Measurements from ENCODE around the gene KLHL3.

Gene KLHL3

DNA sequence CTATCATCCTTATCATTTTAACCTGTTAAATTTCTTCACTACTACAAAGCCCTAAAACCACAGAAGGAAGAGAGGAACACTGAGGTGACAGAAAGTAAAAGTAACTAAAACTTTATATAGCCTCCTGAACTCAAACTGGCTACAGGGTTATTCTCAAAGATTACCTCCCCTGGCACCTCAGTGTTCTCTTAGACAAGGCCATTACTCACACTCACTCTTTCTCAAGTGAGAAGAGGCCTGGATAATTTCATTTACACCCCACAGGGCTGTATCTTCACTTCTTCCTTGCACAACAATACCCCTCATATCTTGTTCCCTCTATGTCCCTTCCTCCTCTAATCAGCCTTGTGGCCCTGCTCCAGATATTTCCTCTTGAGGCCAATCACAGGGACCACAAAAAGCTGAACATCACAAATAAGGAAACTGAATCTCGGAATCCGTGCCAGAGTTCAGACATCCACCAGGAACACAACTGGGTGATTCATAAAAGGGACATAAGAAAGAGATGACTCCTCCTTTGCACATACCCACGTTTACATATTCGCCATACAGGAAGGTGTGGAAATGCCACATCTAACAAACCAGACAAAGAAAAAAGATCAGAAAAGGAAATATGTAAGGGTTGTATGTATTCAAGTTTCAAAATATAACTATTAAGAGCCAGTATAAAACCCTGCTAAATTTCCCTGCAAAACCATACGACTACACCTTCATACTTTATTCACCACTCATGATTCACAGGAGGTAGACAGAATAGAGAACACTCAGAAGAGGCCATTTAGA lies 1.7 kb upstream of the KLHL3 start:
- Histone ChIP-seq H3K4me3 (no peak overlapping the region), H3K9me3 (no peaks in the 10 kb centered on the region), H3K36me3 (replicated peaks) (no peaks in the 10 kb centered on the region), H3K4me1 (no peaks in the 10 kb centered on the region), H3K27me3 (ENCODE audit: low read depth) (no peaks in the 10 kb centered on the region)
- no peak for DNase-seq (ENCODE audit: low spot score in 2 of 2)
- in situ Hi-C loops (cut with MboI; ENCODE audit: low sequenced_read_pairs): no loop called here

GRCh38 chr5:137736496-137736895 lies 607 bp upstream of the KLHL3 start:
- Histone ChIP-seq H3K4me1 (no peaks in the 10 kb centered on the region), H3K36me3 (replicated peaks) (no peaks in the 10 kb centered on the region), H3K27me3 (ENCODE audit: low read depth) (peaks cover 3% of the 10 kb centered on the region; the same call in 1 of the 2 replicates), H3K9me3 (no peaks in the 10 kb centered on the region), H3K4me3 (no peak overlapping the region)
- in situ Hi-C loops (cut with MboI; ENCODE audit: low sequenced_read_pairs): no loop called here
- no peak for DNase-seq (ENCODE audit: low spot score in 2 of 2)

DNA sequence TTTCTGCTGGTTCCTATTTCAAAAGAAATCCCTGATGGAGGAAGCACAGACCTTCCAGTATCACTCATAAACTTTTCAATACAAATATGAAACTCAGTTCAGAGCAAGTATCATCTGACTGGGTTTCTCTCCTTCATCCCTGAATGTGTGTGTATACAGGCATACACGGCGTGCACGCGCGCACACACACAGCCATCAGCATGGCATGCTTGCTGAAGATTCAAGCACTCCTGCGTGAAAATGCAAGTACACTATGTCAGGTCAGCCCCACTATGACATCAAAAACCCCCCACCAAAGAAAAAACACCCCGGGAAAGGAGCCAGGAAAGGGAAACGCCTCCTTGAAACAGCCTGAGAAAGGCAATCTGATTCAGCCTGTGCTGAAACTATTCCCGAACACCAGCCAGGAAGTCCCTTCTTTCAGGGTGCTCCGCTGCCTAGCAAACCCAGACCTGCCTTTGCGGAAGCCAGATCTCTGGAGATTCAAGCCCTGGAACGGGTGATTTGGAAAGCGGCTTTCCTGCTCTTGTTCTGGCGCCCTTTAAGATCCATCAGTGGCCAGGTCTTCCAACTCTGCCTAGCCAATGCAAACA lies 831 bp downstream of the KLHL3 start:
- in situ Hi-C loops (cut with MboI; ENCODE audit: low sequenced_read_pairs): no loop called here

DNA sequence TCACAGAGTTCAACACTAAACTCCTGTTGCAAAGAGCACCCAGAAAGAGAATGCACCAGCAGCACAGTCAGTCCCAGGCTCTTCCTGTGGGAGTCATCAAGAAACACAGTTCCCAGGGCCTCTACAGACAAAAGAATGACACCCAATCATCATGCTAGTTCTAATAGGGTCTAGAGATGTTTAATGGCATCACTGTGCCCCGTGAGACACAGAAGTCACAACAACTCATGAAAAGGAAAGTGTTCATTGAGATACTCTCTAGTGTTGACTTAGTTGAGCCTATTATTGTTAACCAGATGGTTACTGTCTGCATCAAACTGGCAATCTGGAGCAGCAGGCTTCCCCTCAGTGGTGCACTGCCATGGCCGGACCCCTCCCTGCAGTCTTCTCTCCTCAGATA lies 1.6 kb downstream of the KLHL3 start:
- in situ Hi-C loops (cut with MboI; ENCODE audit: low sequenced_read_pairs): no loop called here
- H3K27me3 ChIP-seq (ENCODE audit: low read depth): peaks cover 3% of the 10 kb centered on the region; the same call in 1 of the 2 replicates
- H3K4me1 ChIP-seq: no peaks in the 10 kb centered on the region
- H3K4me3 ChIP-seq: no peak overlapping the region
- no peaks in the 10 kb centered on the region for H3K36me3 ChIP-seq (replicated peaks)
- no peaks in the 10 kb centered on the region for H3K9me3 ChIP-seq
- no peak for DNase-seq (ENCODE audit: low spot score in 2 of 2)

More for the DNA sequence above, 831 bp downstream of the KLHL3 start:
- no peaks in the 10 kb centered on the region for H3K36me3 ChIP-seq (replicated peaks)
- no peak for DNase-seq (ENCODE audit: low spot score in 2 of 2)
- no peak overlapping the region for H3K4me3 ChIP-seq
- H3K27me3 ChIP-seq (ENCODE audit: low read depth): peaks cover 3% of the 10 kb centered on the region; the same call in 1 of the 2 replicates
- H3K4me1 ChIP-seq: no peaks in the 10 kb centered on the region
- H3K9me3 ChIP-seq: no peaks in the 10 kb centered on the region

- DNase-seq (ENCODE audit: low spot score in 2 of 2): no peak
- in situ Hi-C loops (cut with MboI; ENCODE audit: low sequenced_read_pairs): no loop called here
- no peaks in the 10 kb centered on the region for H3K36me3 ChIP-seq (replicated peaks)
- no peaks in the 10 kb centered on the region for H3K9me3 ChIP-seq
- H3K4me3 ChIP-seq: no peak overlapping the region
- peaks cover 3% of the 10 kb centered on the region; the same call in 1 of the 2 replicates for H3K27me3 ChIP-seq (ENCODE audit: low read depth)
- no peaks in the 10 kb centered on the region for H3K4me1 ChIP-seq
Measured at GRCh38 chr5:137733922-137734321, 2.0 kb downstream of the KLHL3 start.

DNA sequence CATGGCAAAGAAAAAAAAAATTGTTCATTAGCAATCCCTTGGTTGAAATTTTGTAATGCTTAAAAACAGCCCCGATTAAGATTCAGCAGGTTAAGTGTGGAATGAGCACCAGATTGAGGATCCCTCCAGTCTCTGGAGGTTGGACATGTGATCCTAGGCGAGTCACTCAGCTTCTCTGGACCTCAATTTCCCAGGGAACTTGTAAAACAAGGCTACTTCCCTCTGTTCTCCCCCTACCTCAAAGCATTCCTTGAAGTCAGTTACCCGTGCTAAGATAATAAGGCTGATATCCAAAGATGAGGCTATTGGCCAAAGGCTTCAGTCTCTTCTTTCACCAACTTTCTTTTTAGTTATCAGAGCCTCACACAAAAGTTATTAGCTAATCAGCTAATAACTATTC lies 2.9 kb downstream of the KLHL3 start:
- H3K27me3 ChIP-seq (ENCODE audit: low read depth): peaks cover 3% of the 10 kb centered on the region; the same call in 1 of the 2 replicates
- in situ Hi-C loops (cut with MboI; ENCODE audit: low sequenced_read_pairs): no loop called here
- H3K4me3 ChIP-seq: no peak overlapping the region
- no peaks in the 10 kb centered on the region for H3K9me3 ChIP-seq
- DNase-seq (ENCODE audit: low spot score in 2 of 2): no peak
- no peaks in the 10 kb centered on the region for H3K36me3 ChIP-seq (replicated peaks)
- H3K4me1 ChIP-seq: no peaks in the 10 kb centered on the region

DNA sequence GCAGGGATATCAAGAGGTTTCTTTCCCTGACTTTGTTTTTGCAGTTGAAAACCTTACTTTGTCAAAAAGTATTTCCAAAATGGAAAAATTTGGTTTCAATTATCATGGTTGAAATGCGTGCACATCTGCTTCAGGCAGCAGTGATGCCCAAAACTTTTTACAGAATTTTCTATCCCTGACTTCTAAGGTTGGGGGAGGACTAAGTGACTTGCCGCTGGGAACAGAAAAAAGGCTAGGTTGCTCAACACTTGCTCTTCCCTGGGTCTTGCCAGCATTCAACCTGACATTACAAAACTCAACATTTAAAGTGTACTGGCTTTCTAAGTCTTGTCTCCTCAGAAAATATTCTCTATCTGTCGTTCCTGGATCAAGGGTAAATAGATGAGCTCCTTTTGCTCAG lies 4.7 kb downstream of the KLHL3 start:
- no peaks in the 10 kb centered on the region for H3K36me3 ChIP-seq (replicated peaks)
- in situ Hi-C loops (cut with MboI; ENCODE audit: low sequenced_read_pairs): no loop called here
- H3K9me3 ChIP-seq: no peaks in the 10 kb centered on the region
- DNase-seq (ENCODE audit: low spot score in 2 of 2): no peak
- H3K4me1 ChIP-seq: no peaks in the 10 kb centered on the region
- peaks cover 3% of the 10 kb centered on the region; the same call in 1 of the 2 replicates for H3K27me3 ChIP-seq (ENCODE audit: low read depth)
- no peak overlapping the region for H3K4me3 ChIP-seq

GRCh38 chr5:137730336-137730735 lies 5.6 kb downstream of the KLHL3 start:
- H3K4me1 ChIP-seq: no peaks in the 10 kb centered on the region
- H3K4me3 ChIP-seq: no peak overlapping the region
- no peaks in the 10 kb centered on the region for H3K9me3 ChIP-seq
- in situ Hi-C loops (cut with MboI; ENCODE audit: low sequenced_read_pairs): no loop called here
- H3K36me3 ChIP-seq (replicated peaks): no peaks in the 10 kb centered on the region
- DNase-seq (ENCODE audit: low spot score in 2 of 2): no peak
- H3K27me3 ChIP-seq (ENCODE audit: low read depth): peaks cover 3% of the 10 kb centered on the region; the same call in 1 of the 2 replicates

- in situ Hi-C loops (cut with MboI; ENCODE audit: low sequenced_read_pairs): no loop called here
- H3K4me3 ChIP-seq: no peak overlapping the region
- H3K9me3 ChIP-seq: no peaks in the 10 kb centered on the region
- H3K4me1 ChIP-seq: no peaks in the 10 kb centered on the region
- peaks cover 3% of the 10 kb centered on the region; the same call in 1 of the 2 replicates for H3K27me3 ChIP-seq (ENCODE audit: low read depth)
- no peak for DNase-seq (ENCODE audit: low spot score in 2 of 2)
- H3K36me3 ChIP-seq (replicated peaks): no peaks in the 10 kb centered on the region
Measured at GRCh38 chr5:137728048-137728447, 7.8 kb downstream of the KLHL3 start.

DNA sequence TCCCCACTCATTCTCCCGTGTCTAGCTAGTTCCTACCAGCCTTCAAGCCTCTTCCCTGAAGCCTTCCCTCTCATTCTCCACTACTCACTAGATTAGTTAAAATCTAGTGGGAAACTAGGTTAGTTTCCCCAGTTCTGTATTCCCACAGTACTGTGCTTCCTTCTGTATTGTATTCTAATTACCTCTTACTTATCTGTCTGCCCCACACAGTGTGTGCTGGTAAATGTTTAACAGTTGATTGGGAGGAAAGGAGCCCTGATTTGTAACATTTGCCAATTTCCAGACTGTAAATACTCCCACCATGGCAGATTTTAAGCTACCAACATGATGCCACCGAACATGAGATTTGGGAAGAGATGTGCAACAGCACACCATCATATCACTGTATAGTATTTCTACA lies 8.3 kb downstream of the KLHL3 start:
- no peak for DNase-seq (ENCODE audit: low spot score in 2 of 2)
- Histone ChIP-seq H3K4me1 (no peaks in the 10 kb centered on the region), H3K4me3 (no peak overlapping the region), H3K36me3 (replicated peaks) (no peaks in the 10 kb centered on the region), H3K27me3 (ENCODE audit: low read depth) (peaks cover 3% of the 10 kb centered on the region; the same call in 1 of the 2 replicates), H3K9me3 (no peaks in the 10 kb centered on the region)
- in situ Hi-C loops (cut with MboI; ENCODE audit: low sequenced_read_pairs): no loop called here

GRCh38 chr5:137724251-137724650 lies 11.6 kb downstream of the KLHL3 start:
- Histone ChIP-seq H3K36me3 (replicated peaks) (no peaks in the 10 kb centered on the region), H3K9me3 (no peaks in the 10 kb centered on the region), H3K27me3 (ENCODE audit: low read depth) (no peaks in the 10 kb centered on the region), H3K4me1 (no peaks in the 10 kb centered on the region), H3K4me3 (no peak overlapping the region)
- DNase-seq (ENCODE audit: low spot score in 2 of 2): no peak
- in situ Hi-C loops (cut with MboI; ENCODE audit: low sequenced_read_pairs): no loop called here

- H3K4me3 ChIP-seq: no peak overlapping the region
- no peaks in the 10 kb centered on the region for H3K27me3 ChIP-seq (ENCODE audit: low read depth)
- no peaks in the 10 kb centered on the region for H3K4me1 ChIP-seq
- no peaks in the 10 kb centered on the region for H3K9me3 ChIP-seq
- no peaks in the 10 kb centered on the region for H3K36me3 ChIP-seq (replicated peaks)
- in situ Hi-C loops (cut with MboI; ENCODE audit: low sequenced_read_pairs): no loop called here
- no peak for DNase-seq (ENCODE audit: low spot score in 2 of 2)
Measured at GRCh38 chr5:137718611-137719010, 17.3 kb downstream of the KLHL3 start.

DNA sequence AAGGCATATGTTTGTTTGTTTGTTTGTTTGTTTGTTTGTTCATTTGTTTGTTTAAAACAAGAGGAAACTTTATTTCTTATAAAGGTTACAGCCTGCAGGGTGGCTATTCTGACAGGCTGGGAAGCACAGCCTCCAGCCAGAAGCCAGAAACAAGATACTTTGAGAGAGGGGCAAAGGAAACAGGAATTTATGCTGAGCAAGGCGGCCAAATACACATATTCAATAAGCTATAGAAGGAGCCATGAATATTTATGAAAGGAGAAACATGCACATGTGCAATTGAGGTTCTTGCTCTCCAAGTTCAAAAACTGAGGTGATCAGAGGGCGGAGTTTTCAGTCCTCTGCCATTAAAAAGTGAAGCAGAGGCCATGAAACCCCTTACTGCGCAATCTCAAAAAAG lies 19.6 kb downstream of the KLHL3 start:
- H3K4me3 ChIP-seq: no peak overlapping the region
- in situ Hi-C loops (cut with MboI; ENCODE audit: low sequenced_read_pairs): no loop called here
- no peaks in the 10 kb centered on the region for H3K36me3 ChIP-seq (replicated peaks)
- no peaks in the 10 kb centered on the region for H3K4me1 ChIP-seq
- no peaks in the 10 kb centered on the region for H3K9me3 ChIP-seq
- H3K27me3 ChIP-seq (ENCODE audit: low read depth): no peaks in the 10 kb centered on the region
- no peak for DNase-seq (ENCODE audit: low spot score in 2 of 2)

GRCh38 chr5:137715456-137715855 lies 20.4 kb downstream of the KLHL3 start:
- Histone ChIP-seq H3K36me3 (replicated peaks) (no peaks in the 10 kb centered on the region), H3K4me3 (no peak overlapping the region), H3K27me3 (ENCODE audit: low read depth) (no peaks in the 10 kb centered on the region), H3K9me3 (no peaks in the 10 kb centered on the region), H3K4me1 (no peaks in the 10 kb centered on the region)
- no peak for DNase-seq (ENCODE audit: low spot score in 2 of 2)
- in situ Hi-C loops (cut with MboI; ENCODE audit: low sequenced_read_pairs): no loop called here
